ENCODE measurements around the gene LIPN.

The LIPN gene

GRCh38 chr10:88828310-88828709 lies 68.5 kb downstream of the LIPN start:
- H3K4me2 ChIP-seq (ENCODE audit: insufficient read depth, low read length) = no peak overlapping the region
- H3K4me1 ChIP-seq (ENCODE audit: insufficient read depth, low read length) = no peaks in the 10 kb centered on the region
- H3K4me3 ChIP-seq (ENCODE audit: low read depth in 1 of 2, low read length in 2 of 2) = no peak overlapping the region
- H3K9ac ChIP-seq (ENCODE audit: low read depth, low read length) = no peak overlapping the region
- no peaks in the 10 kb centered on the region for H3K79me2 ChIP-seq (ENCODE audit: insufficient read depth, low read length)
- no peak for ATAC-seq (ENCODE audit: insufficient read depth, low read depth)
- peaks cover 25% of the 10 kb centered on the region for H3K27me3 ChIP-seq (ENCODE audit: insufficient read depth, low read length, poor library complexity)
- H3K9me3 ChIP-seq (ENCODE audit: insufficient read depth, low read length, severe bottlenecking) = no peaks in the 10 kb centered on the region
- H3K36me3 ChIP-seq (ENCODE audit: insufficient read depth, low read length) = no peaks in the 10 kb centered on the region
- DNase-seq = no peak
- no peak overlapping the region for H2AFZ ChIP-seq (ENCODE audit: low read depth, low read length)
- H4K20me1 ChIP-seq (ENCODE audit: insufficient read depth, low read length) = no peaks in the 10 kb centered on the region
- TF ChIP-seq EZH2 (IDR thresholded peaks at IDR 0.05; ENCODE audit: borderline replicate concordance, low read depth, low read length, severe bottlenecking) (no peak), CTCF (IDR thresholded peaks at IDR 0.05; ENCODE audit: borderline replicate concordance, extremely low read depth, low read length, poor library complexity, severe bottlenecking) (no peak)
- H3K27ac ChIP-seq (ENCODE audit: low read length) = no peak overlapping the region
